Measurements from ENCODE around the gene DUSP3. TPM values are rescaled to one million over a fixed set of nuclear protein-coding genes. Genes with fewer than 3 reads are reported as not detected.

The DUSP3 gene
- total and polyA plus RNA-seq, 10 of the 15 experiments (the other 5 are each of a cell fraction or from before 2014, with no cell fraction given): 1.5 to 12.1 (median 3.8) TPM

GRCh38 chr17:43814026-43814425 lies 35.2 kb upstream of the DUSP3 start (continued):
- TF ChIP-seq CTCF (IDR thresholded peaks at IDR 0.05 in 2 of 3, conservative IDR thresholded peaks at IDR 0.05 in 1 of 3; ENCODE audit: control insufficient read depth in 2 of 3, extremely low read depth in 1 of 3, insufficient read depth in 1 of 3, low read depth in 3 of 3, low read length in 3 of 3) (no peak), FOS (IDR thresholded peaks at IDR 0.05; ENCODE audit: borderline replicate concordance, extremely low read depth, insufficient read length) (no peak), E2F4 (IDR thresholded peaks at IDR 0.05; ENCODE audit: low read depth, low read length) (no peak), NBN (IDR thresholded peaks at IDR 0.05) (no peak), MLLT1 (IDR thresholded peaks at IDR 0.05) (no peak), E2F8 (IDR thresholded peaks at IDR 0.05; ENCODE audit: low read depth, partially characterized antibody) (no peak), HCFC1 (IDR thresholded peaks at IDR 0.05; ENCODE audit: low read length) (no peak)
- TF ChIP-seq, protein P1, sequence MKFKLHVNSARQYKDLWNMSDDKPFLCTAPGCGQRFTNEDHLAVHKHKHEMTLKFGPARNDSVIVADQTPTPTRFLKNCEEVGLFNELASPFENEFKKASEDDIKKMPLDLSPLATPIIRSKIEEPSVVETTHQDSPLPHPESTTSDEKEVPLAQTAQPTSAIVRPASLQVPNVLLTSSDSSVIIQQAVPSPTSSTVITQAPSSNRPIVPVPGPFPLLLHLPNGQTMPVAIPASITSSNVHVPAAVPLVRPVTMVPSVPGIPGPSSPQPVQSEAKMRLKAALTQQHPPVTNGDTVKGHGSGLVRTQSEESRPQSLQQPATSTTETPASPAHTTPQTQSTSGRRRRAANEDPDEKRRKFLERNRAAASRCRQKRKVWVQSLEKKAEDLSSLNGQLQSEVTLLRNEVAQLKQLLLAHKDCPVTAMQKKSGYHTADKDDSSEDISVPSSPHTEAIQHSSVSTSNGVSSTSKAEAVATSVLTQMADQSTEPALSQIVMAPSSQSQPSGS (IDR thresholded peaks at IDR 0.05; ENCODE audit: low read length): no peak
